H1 (cell line): ENCODE results near the gene CEBPA. TPM values are rescaled to one million over a fixed set of nuclear protein-coding genes. Genes with fewer than 3 reads are reported as not detected.

ENCODE experiments used
- BCL11A ChIP-seq, 2 experiments: IDR thresholded peaks; one replicate each; pipeline ENCODE4 v1.6.1; 2011; ENCODE audit warnings: low read depth in 2 of 2, low read length in 2 of 2, mild to moderate bottlenecking in 2 of 2
- CHD7 ChIP-seq: fragments of 300-600 bp; sonication (generic); IDR thresholded peaks from 2 replicates; pipeline ENCODE4 v1.7.1; 2012; ENCODE audit warnings: low read length, moderate library complexity, mild to moderate bottlenecking, inconsistent platforms; ENCODE audit not compliant: insufficient replicate concordance
- HDAC2 ChIP-seq, 2 experiments: fragments of 300-600 bp in 1 of 2; sonication (generic) in 1 of 2; IDR thresholded peaks; 2 replicates each; pipeline ENCODE4 v1.6.1; 2011 to 2012; ENCODE audit warnings: low read depth in 2 of 2, low read length in 2 of 2, mild to moderate bottlenecking in 2 of 2, moderate library complexity in 2 of 2, borderline replicate concordance in 1 of 2, inconsistent platforms in 1 of 2
- MAFK ChIP-seq: IDR thresholded peaks from 2 replicates; pipeline ENCODE4 v1.6.1; 2012; ENCODE audit warnings: low read depth, mild to moderate bottlenecking, improper control_type of control experiment, low read length
- POLR2AphosphoS5 ChIP-seq: IDR thresholded peaks from 2 replicates; pipeline ENCODE4 v1.6.1; 2011; ENCODE audit warnings: low read depth, low read length
- RXRA ChIP-seq: IDR thresholded peaks from 2 replicates; pipeline ENCODE4 v1.6.1; 2011; ENCODE audit warnings: low read depth, mild to moderate bottlenecking, low read length, moderate library complexity; ENCODE audit not compliant: insufficient read depth
- SAP30 ChIP-seq: fragments of 300-600 bp; sonication (generic); IDR thresholded peaks from 2 replicates; pipeline ENCODE4 v1.7.1; 2012; ENCODE audit warnings: low read length, moderate library complexity, mild to moderate bottlenecking, inconsistent platforms; ENCODE audit not compliant: insufficient read depth, insufficient replicate concordance
- SRF ChIP-seq: IDR thresholded peaks from 2 replicates; pipeline ENCODE4 v1.6.1; 2011; ENCODE audit warnings: mild to moderate bottlenecking, low read depth, low read length, moderate library complexity
- ZNF274 ChIP-seq: IDR thresholded peaks from 2 replicates; pipeline ENCODE4 v1.7.0; 2012; ENCODE audit warnings: low read length, borderline replicate concordance; ENCODE audit errors: extremely low read depth
- polyA plus RNA-seq, 7 experiments: library from polyadenylated mRNA; depleted of rRNA in 3 of 7; stranded (reverse) in 5 of 7; unstranded in 2 of 7; fragments of >200 nt in 5 of 7; fragments of 200-250 nt in 2 of 7; gene quantifications; 1 replicate in 5 of 7; 2 replicates in 1 of 7; 4 replicates in 1 of 7; pipeline versions ENCODE4 v1.2.1 to v1.2.3, GENCODE V29; 2011 to 2013; ENCODE audit warnings: missing spikeins in 2 of 7, mixed read lengths in 2 of 7
- total RNA-seq: library from RNA; stranded (reverse); fragmentation: NEBNext Ultra II Directional; extraction: Animal tissue kit (Norgen Biotek cat#: 25700); gene quantifications from 2 replicates; pipeline ENCODE4 v1.2.1, GENCODE V29; 2021

Gene CEBPA
- total and polyA plus RNA-seq, 2 of the 8 experiments (the other 6 are each of a cell fraction or from before 2014, with no cell fraction given): 2.0 to 2.7 TPM

- TF ChIP-seq CHD7 (no peak), MAFK (no peak), HDAC2 (IDR thresholded peaks at IDR 0.05; ENCODE audit: borderline replicate concordance in 1 of 2, low read depth in 2 of 2, low read length in 2 of 2) (no peak), SRF (no peak), POLR2AphosphoS5 (no peak), RXRA (no peak), ZNF274 (no peak), SAP30 (no peak), BCL11A (IDR thresholded peaks at IDR 0.05; ENCODE audit: low read depth in 2 of 2, low read length in 2 of 2) (no peak)
- TF ChIP-seq, all 59 proteins: peak for 0
Measured at GRCh38 chr19:33255781-33256180, 46.6 kb downstream of the CEBPA start (continued).
